B cell (primary cell): ENCODE data around the gene ZNF23. TPM values are rescaled to one million over a fixed set of nuclear protein-coding genes. Genes with fewer than 3 reads are reported as not detected.

Source experiments
- ATAC-seq: fragments of 200-7000 bp; cut with Tn5 transposase; one replicate; pipeline ENCODE4 v1.10.0; 2021; ENCODE audit warnings: low read depth, mild to moderate bottlenecking, moderate number of reproducible peaks, moderate library complexity
- CTCF ChIA-PET: fragments of 350-600 bp; sonication (Branson Sonifier 250); formaldehyde crosslinking; loops from one replicate; lab custom pipeline; 2021; ENCODE audit warnings: antibody characterized with exemption, inconsistent platforms; lab: Charles Lee
- POLR2A ChIA-PET: fragments of 350-600 bp; sonication (Branson Sonifier 250); formaldehyde crosslinking; loops from one replicate; lab custom pipeline; 2021; ENCODE audit warnings: antibody characterized with exemption; lab: Charles Lee
- DNase-seq: peaks from one replicate; pipeline ENCODE4 v3.0.0; 2013
- H2AFZ ChIP-seq: 2 replicates; pipeline ENCODE4 v1.6.1; 2012; ENCODE audit warnings: mild to moderate bottlenecking, low read depth, low read length; ENCODE audit not compliant: insufficient read depth, poor library complexity, severe bottlenecking
- H3K27ac ChIP-seq, 2 donors: 1 replicate in 1 of 2; 2 replicates in 1 of 2; pipeline ENCODE4 v1.5.1; 2012 to 2013; ENCODE audit warnings: low read length in 2 of 2, mild to moderate bottlenecking in 2 of 2, moderate library complexity in 1 of 2
- H3K27me3 ChIP-seq, 4 experiments: fragments of 200-600 bp in 1 of 4; sonication (generic) in 1 of 4; replicated peaks in 1 of 4; 1 replicate in 2 of 4; 2 replicates in 2 of 4; pipeline versions ENCODE4 v1.6.1 to v1.7.0; 2013 to 2016; ENCODE audit warnings: low read length in 3 of 4, mild to moderate bottlenecking in 2 of 4, mixed read lengths in 1 of 4, moderate library complexity in 1 of 4; ENCODE audit not compliant: insufficient read depth in 4 of 4, control insufficient read depth in 3 of 4; ENCODE audit errors: control extremely low read depth in 1 of 4
- H3K36me3 ChIP-seq, 2 experiments: replicated peaks in 1 of 2; 1 replicate in 1 of 2; 2 replicates in 1 of 2; pipeline versions ENCODE4 v1.6.1 to v1.7.1; 2013; ENCODE audit warnings: low read length in 1 of 2; ENCODE audit not compliant: insufficient read depth in 2 of 2, control insufficient read depth in 1 of 2; ENCODE audit errors: control extremely low read depth in 1 of 2, extremely low read depth in 1 of 2
- H3K4me1 ChIP-seq, 2 donors: fragments of 200-600 bp in 1 of 2; sonication (generic) in 1 of 2; 1 replicate in 1 of 2; 2 replicates in 1 of 2; pipeline versions ENCODE4 v1.5.1 to v1.6.1; 2013 to 2017; ENCODE audit warnings: low read length in 2 of 2; ENCODE audit not compliant: control insufficient read depth in 2 of 2, insufficient read depth in 2 of 2
- H3K4me2 ChIP-seq: replicated peaks from 2 replicates; pipeline ENCODE3; 2012; ENCODE audit warnings: mild to moderate bottlenecking, low read depth, low read length; ENCODE audit not compliant: poor library complexity, severe bottlenecking
- H3K4me3 ChIP-seq, 5 experiments: fragments of 200-600 bp in 1 of 5; sonication (generic) in 1 of 5; 1 replicate in 3 of 5; 2 replicates in 2 of 5; pipeline versions ENCODE4 v1.5.1 to v1.7.0; 2011 to 2016; ENCODE audit warnings: low read length in 4 of 5, mild to moderate bottlenecking in 4 of 5, low read depth in 2 of 5, control low read depth in 1 of 5, moderate library complexity in 1 of 5; ENCODE audit not compliant: insufficient read depth in 1 of 5; ENCODE audit errors: control extremely low read depth in 1 of 5, extremely low read depth in 1 of 5
- H3K79me2 ChIP-seq: fragments of 200-600 bp; sonication (generic); one replicate; pipeline ENCODE4 v1.6.0; 2016; ENCODE audit warnings: low read length; ENCODE audit not compliant: control insufficient read depth, insufficient read depth
- H3K9ac ChIP-seq: fragments of 200-600 bp; sonication (generic); 2 replicates; pipeline ENCODE4 v1.6.1; 2017; ENCODE audit warnings: mild to moderate bottlenecking, low read length, moderate library complexity
- H3K9me3 ChIP-seq, 3 donors: one replicate each; pipeline versions ENCODE4 v1.6.1 to v1.7.1; 2013; ENCODE audit warnings: low read length in 2 of 3; ENCODE audit not compliant: control insufficient read depth in 2 of 3, insufficient read depth in 1 of 3; ENCODE audit errors: control extremely low read depth in 1 of 3
- H4K20me1 ChIP-seq: 2 replicates; pipeline ENCODE4 v1.6.0; 2012; ENCODE audit warnings: mild to moderate bottlenecking, low read length; ENCODE audit not compliant: insufficient read depth, control insufficient read depth, poor library complexity, severe bottlenecking
- H3K27ac Mint-ChIP-seq: one replicate; pipeline ENCODE4 v1.8.0; 2021; ENCODE audit warnings: mixed read lengths
- H3K27me3 Mint-ChIP-seq: one replicate; pipeline ENCODE4 v1.8.0; 2021; ENCODE audit warnings: mixed read lengths
- H3K4me1 Mint-ChIP-seq: one replicate; pipeline ENCODE4 v1.8.0; 2021; ENCODE audit warnings: mixed read lengths
- H3K4me3 Mint-ChIP-seq: one replicate; pipeline ENCODE4 v1.8.0; 2021; ENCODE audit warnings: mixed read lengths
- H3K9me3 Mint-ChIP-seq: one replicate; pipeline ENCODE4 v1.8.0; 2022; ENCODE audit warnings: mixed read lengths; ENCODE audit not compliant: insufficient read depth
- EZH2 ChIP-seq: IDR thresholded peaks from 2 replicates; pipeline ENCODE4 v1.6.1; 2012; ENCODE audit warnings: borderline replicate concordance, low read depth, mild to moderate bottlenecking, moderate library complexity, low read length; ENCODE audit not compliant: insufficient read depth, poor library complexity, severe bottlenecking
- WGBS: methylation state at CpG from one replicate; pipeline ENCODE4 v1.1.5; 2013; ENCODE audit warnings: missing lambda C conversion rate; ENCODE audit not compliant: insufficient coverage; 5-methylcytosine and 5-hydroxymethylcytosine counted together
- intact Hi-C: fragments of 100-400 bp; cut with micrococcal nuclease; formaldehyde crosslinking; loops from one replicate; pipeline ENCODE4 v1.10.0; 2022
- polyA plus RNA-seq: library from polyadenylated mRNA; depleted of rRNA; stranded (reverse); fragments of >200 nt; gene quantifications from 2 replicates; pipeline ENCODE4 v1.2.3, GENCODE V29; 2012
- total RNA-seq, 2 donors: library from RNA; stranded (reverse); fragments of 120-200 nt in 1 of 2; gene quantifications; 1 replicate in 1 of 2; 2 replicates in 1 of 2; pipeline versions ENCODE4 v1.2.3 to v1.2.4, GENCODE V29; 2013 to 2022
- TF ChIP-seq, protein P1 (sequence below): fragments of 200-600 bp; IDR thresholded peaks from one replicate; pipeline ENCODE4 v1.8.0; 2022; ENCODE audit warnings: antibody characterized with exemption, mild to moderate bottlenecking

Gene ZNF23
- total and polyA plus RNA-seq, 2 donors (not counting 1 experiment from before 2014, with no cell fraction given) = 8.4 to 15.0 TPM

DNA sequence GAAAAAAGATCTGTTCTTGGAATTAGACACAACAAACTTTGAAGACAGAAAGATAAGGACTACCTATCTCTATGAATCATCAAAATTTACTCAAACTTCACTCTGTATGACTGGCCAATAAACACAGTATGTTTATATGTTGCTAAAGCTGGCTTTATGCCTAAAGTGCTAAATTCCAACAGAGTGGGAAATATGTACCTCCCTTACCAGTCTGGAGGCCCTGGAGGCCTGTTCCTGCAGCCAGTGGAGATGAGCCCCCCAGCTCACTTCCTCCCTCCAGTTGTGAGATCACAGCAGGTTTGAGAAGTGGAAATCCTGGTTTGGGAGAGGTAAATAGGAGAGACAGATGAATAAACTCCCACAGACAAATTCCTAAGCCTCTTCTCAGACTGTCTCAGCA, 9.0 kb downstream of the ZNF23 start:
- no peak overlapping the region for H3K4me2 ChIP-seq
- no peak overlapping the region for H3K4me3 ChIP-seq
- H3K9ac ChIP-seq = no peak overlapping the region
- Mint-ChIP-seq H3K27ac (no peak overlapping the region), H3K4me1 (no peaks in the 10 kb centered on the region), H3K27me3 (no peaks in the 10 kb centered on the region), H3K4me3 (no peak overlapping the region), H3K9me3 (peaks cover 26% of the 10 kb centered on the region)
- no peak overlapping the region for H3K27ac ChIP-seq
- ChIA-PET CTCF (no interaction called here), POLR2A (no interaction called here)
- peaks cover 5 to 79% of the 10 kb centered on the region in 2 experiments for H3K36me3 ChIP-seq
- no peaks in the 10 kb centered on the region for H3K79me2 ChIP-seq
- no peaks in the 10 kb centered on the region for H3K27me3 ChIP-seq
- H2AFZ ChIP-seq = no peak overlapping the region
- peaks cover 15 to 41% (median 31%) of the 10 kb centered on the region in 3 donors for H3K9me3 ChIP-seq
- no peak for DNase-seq
- no peak for ATAC-seq
- H4K20me1 ChIP-seq = no peaks in the 10 kb centered on the region
- intact Hi-C loops = loop anchor here (5.0 kb wide), 1 partner anchor 34 kb away; the partner anchor contains the start of gene ZNF19
- no peak for TF ChIP-seq EZH2
- TF ChIP-seq, protein P1, sequence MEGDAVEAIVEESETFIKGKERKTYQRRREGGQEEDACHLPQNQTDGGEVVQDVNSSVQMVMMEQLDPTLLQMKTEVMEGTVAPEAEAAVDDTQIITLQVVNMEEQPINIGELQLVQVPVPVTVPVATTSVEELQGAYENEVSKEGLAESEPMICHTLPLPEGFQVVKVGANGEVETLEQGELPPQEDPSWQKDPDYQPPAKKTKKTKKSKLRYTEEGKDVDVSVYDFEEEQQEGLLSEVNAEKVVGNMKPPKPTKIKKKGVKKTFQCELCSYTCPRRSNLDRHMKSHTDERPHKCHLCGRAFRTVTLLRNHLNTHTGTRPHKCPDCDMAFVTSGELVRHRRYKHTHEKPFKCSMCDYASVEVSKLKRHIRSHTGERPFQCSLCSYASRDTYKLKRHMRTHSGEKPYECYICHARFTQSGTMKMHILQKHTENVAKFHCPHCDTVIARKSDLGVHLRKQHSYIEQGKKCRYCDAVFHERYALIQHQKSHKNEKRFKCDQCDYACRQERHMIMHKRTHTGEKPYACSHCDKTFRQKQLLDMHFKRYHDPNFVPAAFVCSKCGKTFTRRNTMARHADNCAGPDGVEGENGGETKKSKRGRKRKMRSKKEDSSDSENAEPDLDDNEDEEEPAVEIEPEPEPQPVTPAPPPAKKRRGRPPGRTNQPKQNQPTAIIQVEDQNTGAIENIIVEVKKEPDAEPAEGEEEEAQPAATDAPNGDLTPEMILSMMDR = no peak
- H3K4me1 ChIP-seq = no peaks in the 10 kb centered on the region

DNA sequence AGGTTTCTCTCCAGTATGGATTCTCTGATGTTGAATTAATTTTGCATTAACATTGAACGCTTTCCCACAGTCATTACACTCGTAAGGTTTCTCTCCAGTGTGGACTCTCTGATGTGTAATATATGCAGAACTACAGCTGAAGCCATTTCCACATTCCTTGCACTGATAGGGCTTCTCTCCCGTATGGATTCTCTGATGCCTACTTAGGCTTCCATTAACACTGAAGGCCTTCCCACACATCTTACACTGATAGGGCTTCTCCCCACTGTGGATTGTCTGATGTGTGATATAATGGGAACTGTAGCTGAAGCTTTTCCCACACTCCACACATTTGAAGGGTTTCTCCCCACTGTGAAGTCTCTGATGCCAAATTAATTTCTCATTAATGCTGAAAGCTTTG, 13.0 kb downstream of the ZNF23 start:
- Histone ChIP-seq H3K4me2 (no peak overlapping the region), H3K79me2 (no peaks in the 10 kb centered on the region), H3K27ac (no peak overlapping the region), H3K36me3 (peaks cover 5 to 60% of the 10 kb centered on the region in 2 experiments), H3K27me3 (no peaks in the 10 kb centered on the region), H3K9ac (peak overlapping the region; percentile 6), H4K20me1 (no peaks in the 10 kb centered on the region), H3K4me1 (no peaks in the 10 kb centered on the region), H3K4me3 (peak overlapping the region in 1 of 5 experiments; percentile 10), H3K9me3 (peaks cover 19 to 78% (median 58%) of the 10 kb centered on the region in 3 donors), H2AFZ (no peak overlapping the region)
- Mint-ChIP-seq H3K9me3 (peaks cover 29% of the 10 kb centered on the region), H3K4me1 (no peaks in the 10 kb centered on the region), H3K4me3 (no peak overlapping the region), H3K27me3 (no peaks in the 10 kb centered on the region), H3K27ac (no peak overlapping the region)
- DNase-seq (no peak), ATAC-seq (no peak)
- intact Hi-C loops = no loop called here
- ChIA-PET CTCF (interaction anchor here (1.9 kb wide), 1 partner anchor 50 kb away, joined by 8 read pairs; no protein-coding TSS in a partner anchor), POLR2A (no interaction called here)
- no peak for TF ChIP-seq EZH2
- TF ChIP-seq, protein P1 = no peak
- WGBS = no CpG with 5 or more reads among the region's 3 CpGs
